Esophagus muscularis mucosa (tissue), 4 donors: Measurements from ENCODE around the gene BBS1. TPM values are rescaled to one million over a fixed set of nuclear protein-coding genes. Genes with fewer than 3 reads are reported as not detected.

ENCODE experiments used
- DNase-seq: peaks from one replicate; pipeline ENCODE4 v3.0.0-alpha.2; 2017; ENCODE audit errors: extremely low spot score
- H3K27ac ChIP-seq, 4 donors: fragments of 200-600 bp; sonication (generic); replicated peaks in 1 of 4; 1 replicate in 3 of 4; 2 replicates in 1 of 4; pipeline ENCODE4 v1.5.1; 2016 to 2019; ENCODE audit warnings: mild to moderate bottlenecking in 1 of 4
- H3K27me3 ChIP-seq, 4 donors: fragments of 200-600 bp; sonication (generic); one replicate each; pipeline versions ENCODE4 v1.5.1 to v1.6.0; 2016 to 2019
- H3K36me3 ChIP-seq, 4 donors: fragments of 200-600 bp; sonication (generic); one replicate each; pipeline ENCODE4 v1.5.1; 2016 to 2019
- H3K4me1 ChIP-seq, 4 donors: fragments of 200-600 bp; sonication (generic); one replicate each; pipeline ENCODE4 v1.5.1; 2016 to 2019
- H3K4me3 ChIP-seq, 4 donors: fragments of 200-600 bp; sonication (generic); 1 replicate in 2 of 4; 2 replicates in 2 of 4; pipeline ENCODE4 v1.5.1; 2016 to 2019; ENCODE audit warnings: mild to moderate bottlenecking in 4 of 4, moderate library complexity in 1 of 4
- H3K9me3 ChIP-seq, 4 donors: fragments of 200-600 bp; sonication (generic); 1 replicate in 3 of 4; 2 replicates in 1 of 4; pipeline ENCODE4 v1.5.1; 2016 to 2019
- EP300 ChIP-seq: sonication (generic); formaldehyde crosslinking; IDR thresholded peaks from one replicate; pipeline ENCODE4 v1.6.1; 2017; ENCODE audit warnings: antibody characterized with exemption
- POLR2A ChIP-seq: fragments of 450-650 bp; IDR thresholded peaks from one replicate; pipeline ENCODE4 v1.6.1; 2017; ENCODE audit warnings: antibody characterized with exemption, moderate library complexity, mild to moderate bottlenecking, low read depth
- POLR2AphosphoS5 ChIP-seq, 2 donors: sonication (generic); formaldehyde crosslinking; IDR thresholded peaks; one replicate each; pipeline ENCODE4 v1.6.1; 2017; ENCODE audit warnings: antibody characterized with exemption in 2 of 2
- WGBS: methylation state at CpG from one replicate; pipeline ENCODE4 v1.1.5; 2018; 5-methylcytosine and 5-hydroxymethylcytosine counted together
- intact Hi-C: fragments of 100-400 bp; cut with DNase I; formaldehyde crosslinking; loops from one replicate; pipeline ENCODE4 v1.15.1; 2023
- total RNA-seq, 4 donors: library from RNA; depleted of rRNA; stranded (reverse); fragments of >200 nt; gene quantifications; one replicate each; pipeline versions ENCODE4 v1.1.0 to v1.2.1, GENCODE V29; 2016
- TF ChIP-seq, protein P1 (sequence below), 3 experiments: fragments of 200-600 bp in 2 of 3; fragments of 450-650 bp in 1 of 3; sonication (generic) in 2 of 3; IDR thresholded peaks; one replicate each; pipeline ENCODE4 v1.5.1; 2017 to 2019; ENCODE audit warnings: antibody characterized with exemption in 3 of 3, mild to moderate bottlenecking in 2 of 3, moderate library complexity in 1 of 3

The BBS1 gene
- total RNA-seq, 4 donors from 2014 or later, result 68.1 to 78.5 (median 73.1) TPM

DNA sequence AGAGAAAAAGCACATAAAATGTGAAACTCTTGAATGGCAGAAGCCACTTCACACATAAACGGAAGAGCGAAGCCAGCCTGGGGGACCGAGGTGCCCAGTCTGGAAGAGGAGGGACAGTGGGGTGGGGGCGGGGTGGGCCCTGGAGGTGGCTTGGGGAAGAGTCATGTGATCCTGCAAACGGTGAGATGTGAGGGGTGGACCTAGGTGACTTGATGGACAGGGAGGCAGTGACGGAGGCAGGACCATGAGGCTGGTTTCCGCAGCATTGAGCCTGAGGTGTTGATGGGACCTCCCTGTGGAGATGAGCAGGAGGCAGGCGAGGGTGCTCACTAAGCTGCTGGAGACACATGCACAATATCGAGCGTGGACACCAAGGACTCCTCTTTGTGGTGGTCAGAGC is 18.6 kb downstream of the BBS1 start:
- peaks cover 11 to 85% (median 56%) of the 10 kb centered on the region in 4 donors for H3K36me3 ChIP-seq
- WGBS, result 75% methylated on average over 10 of the region's 10 CpGs
- DNase-seq, result no peak
- intact Hi-C loops, result no loop called here
- no peaks in the 10 kb centered on the region for H3K27me3 ChIP-seq
- H3K27ac ChIP-seq, result no peak overlapping the region
- H3K4me3 ChIP-seq, result no peak overlapping the region
- H3K9me3 ChIP-seq, result no peaks in the 10 kb centered on the region
- TF ChIP-seq EP300, result no peak
- no peaks in the 10 kb centered on the region for H3K4me1 ChIP-seq

DNA sequence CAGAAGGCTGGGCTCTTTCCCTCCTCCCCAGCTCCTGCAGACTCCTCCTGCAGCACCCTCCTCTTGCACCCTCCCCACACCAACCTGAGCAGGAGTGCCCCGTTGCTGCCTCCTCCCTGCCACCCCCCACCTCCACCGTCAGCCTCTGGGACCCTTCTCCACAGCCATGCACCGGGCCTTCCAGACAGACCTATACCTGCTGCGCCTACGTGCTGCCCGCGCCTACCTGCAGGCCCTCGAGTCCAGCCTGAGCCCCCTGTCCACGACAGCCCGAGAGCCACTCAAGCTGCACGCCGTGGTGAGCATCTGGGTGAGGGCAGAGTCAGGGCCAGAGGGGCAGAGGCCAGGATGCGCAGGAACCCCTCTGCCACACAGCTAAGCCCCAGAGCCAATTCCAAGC is 19.2 kb downstream of the BBS1 start:
- intact Hi-C loops, result no loop called here
- H3K36me3 ChIP-seq, result peaks cover 9 to 85% (median 52%) of the 10 kb centered on the region in 4 donors

DNA sequence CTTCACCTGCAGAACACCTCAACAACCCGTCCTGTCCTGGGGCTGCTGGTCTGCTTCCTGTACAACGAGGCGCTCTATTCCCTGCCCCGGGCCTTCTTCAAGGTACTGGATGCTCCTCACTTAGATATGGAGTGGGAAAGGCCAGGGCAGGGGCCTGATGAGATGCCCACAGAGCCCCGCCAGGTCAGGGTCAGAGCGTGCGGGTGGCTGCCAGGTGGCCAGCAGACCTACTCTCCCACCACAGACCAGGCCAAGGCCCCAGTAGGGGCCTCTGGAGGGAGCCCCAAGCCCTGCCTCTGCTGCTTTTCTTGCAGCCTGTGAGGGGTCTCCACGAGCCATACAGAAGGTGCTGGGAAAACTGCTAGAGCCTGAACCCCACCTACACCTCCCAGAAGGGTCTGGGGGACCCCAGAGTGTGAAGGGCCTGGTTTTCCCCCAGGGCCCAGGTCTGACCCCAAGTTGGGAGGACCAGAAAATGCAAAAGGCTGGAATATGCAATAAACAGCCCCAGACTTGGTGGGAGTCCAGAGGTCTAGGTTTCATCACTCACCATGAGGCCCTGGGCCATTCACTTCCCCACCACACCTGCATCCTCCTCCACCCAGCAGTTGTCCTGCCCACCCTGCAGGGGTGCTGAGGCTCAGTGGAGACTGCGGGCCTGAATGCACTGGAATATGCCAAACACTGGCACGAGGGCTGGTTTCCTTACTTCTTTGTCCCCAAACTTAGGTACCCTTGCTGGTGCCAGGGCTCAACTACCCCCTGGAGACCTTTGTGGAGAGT is 20.7 kb downstream of the BBS1 start:
- no peak overlapping the region for H3K4me3 ChIP-seq
- DNase-seq, result no peak
- no peaks in the 10 kb centered on the region for H3K4me1 ChIP-seq
- H3K36me3 ChIP-seq, result peaks cover 9 to 97% (median 62%) of the 10 kb centered on the region in 4 donors
- intact Hi-C loops, result no loop called here
- no peak overlapping the region for H3K27ac ChIP-seq
- H3K27me3 ChIP-seq, result no peaks in the 10 kb centered on the region
- no peaks in the 10 kb centered on the region for H3K9me3 ChIP-seq
- 93% methylated on average over 9 of the region's 10 CpGs for WGBS
- TF ChIP-seq, protein P1, sequence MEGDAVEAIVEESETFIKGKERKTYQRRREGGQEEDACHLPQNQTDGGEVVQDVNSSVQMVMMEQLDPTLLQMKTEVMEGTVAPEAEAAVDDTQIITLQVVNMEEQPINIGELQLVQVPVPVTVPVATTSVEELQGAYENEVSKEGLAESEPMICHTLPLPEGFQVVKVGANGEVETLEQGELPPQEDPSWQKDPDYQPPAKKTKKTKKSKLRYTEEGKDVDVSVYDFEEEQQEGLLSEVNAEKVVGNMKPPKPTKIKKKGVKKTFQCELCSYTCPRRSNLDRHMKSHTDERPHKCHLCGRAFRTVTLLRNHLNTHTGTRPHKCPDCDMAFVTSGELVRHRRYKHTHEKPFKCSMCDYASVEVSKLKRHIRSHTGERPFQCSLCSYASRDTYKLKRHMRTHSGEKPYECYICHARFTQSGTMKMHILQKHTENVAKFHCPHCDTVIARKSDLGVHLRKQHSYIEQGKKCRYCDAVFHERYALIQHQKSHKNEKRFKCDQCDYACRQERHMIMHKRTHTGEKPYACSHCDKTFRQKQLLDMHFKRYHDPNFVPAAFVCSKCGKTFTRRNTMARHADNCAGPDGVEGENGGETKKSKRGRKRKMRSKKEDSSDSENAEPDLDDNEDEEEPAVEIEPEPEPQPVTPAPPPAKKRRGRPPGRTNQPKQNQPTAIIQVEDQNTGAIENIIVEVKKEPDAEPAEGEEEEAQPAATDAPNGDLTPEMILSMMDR (IDR thresholded peaks at IDR 0.05), result no peak
- TF ChIP-seq POLR2AphosphoS5 (IDR thresholded peaks at IDR 0.05), result no peak
- no peak for TF ChIP-seq POLR2A
- TF ChIP-seq EP300, result no peak

More for the DNA sequence above, 19.2 kb downstream of the BBS1 start:
- Histone ChIP-seq H3K4me3 (no peak overlapping the region), H3K4me1 (no peaks in the 10 kb centered on the region), H3K9me3 (no peaks in the 10 kb centered on the region), H3K27ac (no peak overlapping the region), H3K27me3 (no peaks in the 10 kb centered on the region)
- 90% methylated on average over 6 of the region's 13 CpGs for WGBS
- TF ChIP-seq POLR2AphosphoS5 (IDR thresholded peaks at IDR 0.05) (no peak), POLR2A (no peak), EP300 (no peak)
- TF ChIP-seq, protein P1 (IDR thresholded peaks at IDR 0.05), result no peak
- no peak for DNase-seq

DNA sequence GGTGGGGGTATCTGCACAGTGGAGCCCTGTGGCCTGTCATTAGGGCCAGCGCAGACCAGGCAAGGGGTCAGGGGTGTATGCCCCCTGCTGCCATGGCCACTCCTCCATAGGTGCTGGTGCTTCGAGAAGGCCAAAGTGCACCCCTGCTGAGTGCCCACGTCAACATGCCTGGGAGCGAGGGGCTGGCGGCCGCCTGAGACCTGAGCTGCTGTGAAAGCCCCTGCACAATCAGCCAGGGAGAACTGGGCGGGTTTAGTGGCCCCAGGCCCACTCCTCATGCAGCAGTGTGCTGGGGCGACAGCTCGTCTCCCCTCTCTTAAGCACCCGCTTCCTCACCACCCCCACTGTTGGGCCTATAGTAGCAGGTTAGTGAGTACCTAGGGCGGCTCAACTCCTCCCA is 21.4 kb downstream of the BBS1 start:
- 88% methylated on average over 11 of the region's 11 CpGs for WGBS
- Histone ChIP-seq H3K4me1 (no peaks in the 10 kb centered on the region), H3K4me3 (no peak overlapping the region), H3K9me3 (no peaks in the 10 kb centered on the region), H3K27ac (no peak overlapping the region), H3K27me3 (no peaks in the 10 kb centered on the region), H3K36me3 (peaks cover 9 to 97% (median 63%) of the 10 kb centered on the region in 4 donors)
- TF ChIP-seq POLR2A (no peak), POLR2AphosphoS5 (IDR thresholded peaks at IDR 0.05) (no peak), EP300 (no peak)
- intact Hi-C loops, result no loop called here
- DNase-seq, result no peak

DNA sequence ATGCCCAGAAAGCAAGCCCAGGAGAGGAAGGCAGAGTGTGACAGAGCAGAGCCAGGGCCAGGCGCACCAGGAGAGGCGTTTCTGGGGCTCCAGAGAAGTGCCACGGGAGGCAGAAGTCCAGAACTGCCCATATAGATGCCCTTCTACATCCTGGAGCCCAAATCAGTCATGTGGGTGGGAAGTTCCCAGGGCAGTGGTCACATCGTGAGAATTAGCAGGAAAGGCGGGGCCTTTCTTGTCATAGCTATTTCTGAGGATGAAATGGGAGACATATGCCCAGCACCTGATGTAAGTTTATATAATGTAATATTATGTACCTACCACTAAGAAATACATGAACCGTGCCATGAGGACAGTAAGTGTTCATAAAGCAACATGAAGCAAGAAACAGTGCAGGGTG is 22.3 kb downstream of the BBS1 start:
- no peak for DNase-seq
- intact Hi-C loops, result no loop called here
- Histone ChIP-seq H3K9me3 (no peaks in the 10 kb centered on the region), H3K36me3 (peaks cover 9 to 96% (median 62%) of the 10 kb centered on the region in 4 donors), H3K27ac (no peak overlapping the region), H3K4me1 (no peaks in the 10 kb centered on the region), H3K4me3 (no peak overlapping the region), H3K27me3 (no peaks in the 10 kb centered on the region)
- TF ChIP-seq EP300, result no peak
- TF ChIP-seq POLR2AphosphoS5 (IDR thresholded peaks at IDR 0.05), result no peak
- TF ChIP-seq POLR2A, result no peak
- TF ChIP-seq, protein P1 (IDR thresholded peaks at IDR 0.05), result no peak
- WGBS, result 84% methylated on average over 6 of the region's 6 CpGs
